Neural cell (in vitro differentiated cells): ENCODE data around the gene PCDH15.

Experiments
- EP300 ChIP-seq: fragments of 450-650 bp; conservative IDR thresholded peaks from 2 replicates; pipeline ENCODE4 v1.6.1; 2014; ENCODE audit warnings: antibody characterized with exemption, mild to moderate bottlenecking, moderate library complexity; ENCODE audit not compliant: poor library complexity, severe bottlenecking
- EZH2 ChIP-seq: fragments of 200-600, 300-800 bp; shearing (Covaris generic), sonication (generic); IDR thresholded peaks from 2 replicates; pipeline ENCODE4 v1.6.1; 2014; ENCODE audit warnings: antibody characterized with exemption, low read length, borderline replicate concordance, mild to moderate bottlenecking; ENCODE audit not compliant: insufficient read depth, poor library complexity, severe bottlenecking
- POLR2AphosphoS5 ChIP-seq: IDR thresholded peaks from 2 replicates; pipeline ENCODE4 v1.6.1; 2012
- RAD21 ChIP-seq: fragments of 450-650 bp; conservative IDR thresholded peaks from 2 replicates; pipeline ENCODE4 v1.6.1; 2014; ENCODE audit warnings: antibody characterized with exemption, mild to moderate bottlenecking, moderate library complexity
- REST ChIP-seq: IDR thresholded peaks from 2 replicates; pipeline ENCODE4 v1.6.1; 2012; ENCODE audit warnings: borderline replicate concordance
- TAF1 ChIP-seq: IDR thresholded peaks from 2 replicates; pipeline ENCODE4 v1.6.1; 2012; ENCODE audit warnings: low read depth
- TF ChIP-seq, protein P1 (sequence below): fragments of 450-650 bp; IDR thresholded peaks from 2 replicates; pipeline ENCODE4 v1.5.1; 2014; ENCODE audit warnings: antibody characterized with exemption, mild to moderate bottlenecking, moderate library complexity; ENCODE audit not compliant: poor library complexity, severe bottlenecking

GRCh38 chr10:53930648-53931047 lies 870.4 kb downstream of the PCDH15 start:
- TF ChIP-seq POLR2AphosphoS5 (no peak), TAF1 (no peak), EZH2 (no peak), EP300 (no peak), REST (no peak), RAD21 (no peak)
- TF ChIP-seq, protein P1, sequence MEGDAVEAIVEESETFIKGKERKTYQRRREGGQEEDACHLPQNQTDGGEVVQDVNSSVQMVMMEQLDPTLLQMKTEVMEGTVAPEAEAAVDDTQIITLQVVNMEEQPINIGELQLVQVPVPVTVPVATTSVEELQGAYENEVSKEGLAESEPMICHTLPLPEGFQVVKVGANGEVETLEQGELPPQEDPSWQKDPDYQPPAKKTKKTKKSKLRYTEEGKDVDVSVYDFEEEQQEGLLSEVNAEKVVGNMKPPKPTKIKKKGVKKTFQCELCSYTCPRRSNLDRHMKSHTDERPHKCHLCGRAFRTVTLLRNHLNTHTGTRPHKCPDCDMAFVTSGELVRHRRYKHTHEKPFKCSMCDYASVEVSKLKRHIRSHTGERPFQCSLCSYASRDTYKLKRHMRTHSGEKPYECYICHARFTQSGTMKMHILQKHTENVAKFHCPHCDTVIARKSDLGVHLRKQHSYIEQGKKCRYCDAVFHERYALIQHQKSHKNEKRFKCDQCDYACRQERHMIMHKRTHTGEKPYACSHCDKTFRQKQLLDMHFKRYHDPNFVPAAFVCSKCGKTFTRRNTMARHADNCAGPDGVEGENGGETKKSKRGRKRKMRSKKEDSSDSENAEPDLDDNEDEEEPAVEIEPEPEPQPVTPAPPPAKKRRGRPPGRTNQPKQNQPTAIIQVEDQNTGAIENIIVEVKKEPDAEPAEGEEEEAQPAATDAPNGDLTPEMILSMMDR, result no peak
